ENCODE data around the gene DLGAP5. TPM values are rescaled to one million over a fixed set of nuclear protein-coding genes. Genes with fewer than 3 reads are reported as not detected.

Gene DLGAP5
- polyA plus RNA-seq, 1 donor from 2014 or later = 2.0 TPM

DNA sequence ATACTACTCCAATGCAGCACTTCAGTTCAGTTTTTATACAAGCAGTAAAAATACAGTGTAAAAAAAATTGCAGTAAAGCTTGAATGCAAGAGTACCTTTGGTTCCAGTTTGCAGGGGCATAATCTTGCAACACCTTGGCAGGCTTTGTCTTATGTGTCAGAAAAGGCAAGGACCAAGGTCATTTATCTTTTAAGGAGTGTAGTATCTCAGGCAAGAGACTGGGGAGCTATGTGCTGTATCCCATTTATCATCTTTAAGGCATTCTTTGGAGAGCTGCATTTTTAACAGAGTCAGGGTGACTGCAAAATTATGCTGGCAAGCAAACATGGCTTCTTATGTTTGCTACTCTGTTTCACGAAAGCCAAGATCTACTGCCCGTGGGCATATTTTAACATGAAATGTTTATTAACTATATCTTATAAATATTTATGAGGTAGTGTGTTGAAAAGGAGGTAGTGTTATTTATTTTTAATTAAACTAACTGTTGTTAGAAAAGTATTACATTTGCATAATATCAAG is 14.8 kb upstream of the DLGAP5 start:
- H3K27me3 ChIP-seq (ENCODE audit: insufficient read depth, low read depth, low read length) = no peaks in the 10 kb centered on the region
- no peak overlapping the region for H3K4me2 ChIP-seq (ENCODE audit: low read length)
- no peak overlapping the region for H2AFZ ChIP-seq (ENCODE audit: low read depth, low read length)
- TF ChIP-seq EZH2 (IDR thresholded peaks at IDR 0.05; ENCODE audit: borderline replicate concordance, insufficient read depth, low read length, poor library complexity, severe bottlenecking) = no peak
- TF ChIP-seq EP300 (conservative IDR thresholded peaks at IDR 0.05; ENCODE audit: poor library complexity, severe bottlenecking) = no peak
- no peak for TF ChIP-seq POLR2AphosphoS5 (IDR thresholded peaks at IDR 0.05)
- TF ChIP-seq, protein P1, sequence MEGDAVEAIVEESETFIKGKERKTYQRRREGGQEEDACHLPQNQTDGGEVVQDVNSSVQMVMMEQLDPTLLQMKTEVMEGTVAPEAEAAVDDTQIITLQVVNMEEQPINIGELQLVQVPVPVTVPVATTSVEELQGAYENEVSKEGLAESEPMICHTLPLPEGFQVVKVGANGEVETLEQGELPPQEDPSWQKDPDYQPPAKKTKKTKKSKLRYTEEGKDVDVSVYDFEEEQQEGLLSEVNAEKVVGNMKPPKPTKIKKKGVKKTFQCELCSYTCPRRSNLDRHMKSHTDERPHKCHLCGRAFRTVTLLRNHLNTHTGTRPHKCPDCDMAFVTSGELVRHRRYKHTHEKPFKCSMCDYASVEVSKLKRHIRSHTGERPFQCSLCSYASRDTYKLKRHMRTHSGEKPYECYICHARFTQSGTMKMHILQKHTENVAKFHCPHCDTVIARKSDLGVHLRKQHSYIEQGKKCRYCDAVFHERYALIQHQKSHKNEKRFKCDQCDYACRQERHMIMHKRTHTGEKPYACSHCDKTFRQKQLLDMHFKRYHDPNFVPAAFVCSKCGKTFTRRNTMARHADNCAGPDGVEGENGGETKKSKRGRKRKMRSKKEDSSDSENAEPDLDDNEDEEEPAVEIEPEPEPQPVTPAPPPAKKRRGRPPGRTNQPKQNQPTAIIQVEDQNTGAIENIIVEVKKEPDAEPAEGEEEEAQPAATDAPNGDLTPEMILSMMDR (IDR thresholded peaks at IDR 0.05; ENCODE audit: poor library complexity, severe bottlenecking) = no peak
- no peak for TF ChIP-seq MXI1 (conservative IDR thresholded peaks at IDR 0.05; ENCODE audit: poor library complexity, severe bottlenecking)
- no peak for TF ChIP-seq RAD21 (conservative IDR thresholded peaks at IDR 0.05)
- TF ChIP-seq SMC3 (conservative IDR thresholded peaks at IDR 0.05; ENCODE audit: poor library complexity) = no peak
- TF ChIP-seq, protein P2, sequence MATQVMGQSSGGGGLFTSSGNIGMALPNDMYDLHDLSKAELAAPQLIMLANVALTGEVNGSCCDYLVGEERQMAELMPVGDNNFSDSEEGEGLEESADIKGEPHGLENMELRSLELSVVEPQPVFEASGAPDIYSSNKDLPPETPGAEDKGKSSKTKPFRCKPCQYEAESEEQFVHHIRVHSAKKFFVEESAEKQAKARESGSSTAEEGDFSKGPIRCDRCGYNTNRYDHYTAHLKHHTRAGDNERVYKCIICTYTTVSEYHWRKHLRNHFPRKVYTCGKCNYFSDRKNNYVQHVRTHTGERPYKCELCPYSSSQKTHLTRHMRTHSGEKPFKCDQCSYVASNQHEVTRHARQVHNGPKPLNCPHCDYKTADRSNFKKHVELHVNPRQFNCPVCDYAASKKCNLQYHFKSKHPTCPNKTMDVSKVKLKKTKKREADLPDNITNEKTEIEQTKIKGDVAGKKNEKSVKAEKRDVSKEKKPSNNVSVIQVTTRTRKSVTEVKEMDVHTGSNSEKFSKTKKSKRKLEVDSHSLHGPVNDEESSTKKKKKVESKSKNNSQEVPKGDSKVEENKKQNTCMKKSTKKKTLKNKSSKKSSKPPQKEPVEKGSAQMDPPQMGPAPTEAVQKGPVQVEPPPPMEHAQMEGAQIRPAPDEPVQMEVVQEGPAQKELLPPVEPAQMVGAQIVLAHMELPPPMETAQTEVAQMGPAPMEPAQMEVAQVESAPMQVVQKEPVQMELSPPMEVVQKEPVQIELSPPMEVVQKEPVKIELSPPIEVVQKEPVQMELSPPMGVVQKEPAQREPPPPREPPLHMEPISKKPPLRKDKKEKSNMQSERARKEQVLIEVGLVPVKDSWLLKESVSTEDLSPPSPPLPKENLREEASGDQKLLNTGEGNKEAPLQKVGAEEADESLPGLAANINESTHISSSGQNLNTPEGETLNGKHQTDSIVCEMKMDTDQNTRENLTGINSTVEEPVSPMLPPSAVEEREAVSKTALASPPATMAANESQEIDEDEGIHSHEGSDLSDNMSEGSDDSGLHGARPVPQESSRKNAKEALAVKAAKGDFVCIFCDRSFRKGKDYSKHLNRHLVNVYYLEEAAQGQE (IDR thresholded peaks at IDR 0.05; ENCODE audit: borderline replicate concordance) = no peak
- TF ChIP-seq TAF1 (IDR thresholded peaks at IDR 0.05; ENCODE audit: low read depth) = no peak
- H3K27ac ChIP-seq (ENCODE audit: low read length) = no peak overlapping the region
- H4K20me1 ChIP-seq (ENCODE audit: insufficient read depth) = no peaks in the 10 kb centered on the region
- no peaks in the 10 kb centered on the region for H3K9me3 ChIP-seq (ENCODE audit: low read length)
- H3F3A ChIP-seq (ENCODE audit: insufficient read depth, low read length, poor library complexity, severe bottlenecking) = no peaks in the 10 kb centered on the region
- H3K9ac ChIP-seq (ENCODE audit: low read length) = no peak overlapping the region
- no peak overlapping the region for H3K4me3 ChIP-seq (ENCODE audit: low read length)
- no peaks in the 10 kb centered on the region for H3K36me3 ChIP-seq (ENCODE audit: insufficient read depth, low read length)
- no peaks in the 10 kb centered on the region for H3K79me2 ChIP-seq (replicated peaks; ENCODE audit: insufficient read depth, low read length)
- no peaks in the 10 kb centered on the region for H3K9me2 ChIP-seq (ENCODE audit: insufficient read depth, low read length)

DNA sequence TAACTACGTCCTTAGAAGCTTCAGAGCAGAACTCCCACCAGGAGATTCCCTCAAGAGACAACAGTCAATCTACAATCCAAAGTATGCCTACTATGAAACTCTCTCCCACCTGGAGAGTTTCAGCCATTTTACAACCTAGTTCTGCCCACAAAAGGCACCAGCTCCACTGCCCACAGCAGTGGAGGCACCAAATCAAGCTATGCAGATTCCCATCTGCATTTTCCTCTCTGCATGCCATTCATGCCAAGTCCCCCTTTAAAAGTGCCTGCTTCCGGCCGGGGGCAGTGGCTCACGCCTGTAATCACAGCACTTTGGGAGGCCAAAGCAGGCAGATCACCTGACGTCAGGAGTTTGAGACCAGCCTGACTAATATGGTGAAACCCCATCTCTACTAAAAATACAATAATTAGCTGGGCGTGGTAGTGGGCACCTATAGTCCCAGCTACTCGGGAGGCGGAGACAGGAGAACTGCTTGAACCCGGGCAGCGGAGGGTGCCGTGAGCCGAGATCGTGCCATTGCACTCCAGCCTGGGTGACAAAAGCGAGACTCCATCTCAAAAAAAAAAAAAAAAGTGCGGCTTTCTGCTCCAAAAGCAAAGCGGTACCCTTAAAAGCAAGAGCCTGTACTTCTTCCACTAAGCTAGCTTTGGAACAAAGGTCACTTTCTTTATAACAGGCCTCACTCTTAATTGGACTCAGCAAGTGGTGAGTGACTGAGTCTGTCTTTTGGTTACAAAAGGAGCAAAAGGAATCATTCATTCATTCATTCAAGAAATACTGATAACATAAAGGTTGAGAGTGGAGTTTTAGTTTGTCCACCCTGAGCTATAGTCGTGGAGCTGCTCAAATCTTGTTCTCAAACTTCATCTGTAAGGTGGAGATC is 10.1 kb upstream of the DLGAP5 start:
- Histone ChIP-seq H3K9ac (ENCODE audit: low read length) (no peak overlapping the region), H3K9me3 (ENCODE audit: low read length) (no peaks in the 10 kb centered on the region), H3K9me2 (ENCODE audit: insufficient read depth, low read length) (no peaks in the 10 kb centered on the region), H3K79me2 (replicated peaks; ENCODE audit: insufficient read depth, low read length) (no peaks in the 10 kb centered on the region), H2AFZ (ENCODE audit: low read depth, low read length) (no peak overlapping the region), H3F3A (ENCODE audit: insufficient read depth, low read length, poor library complexity, severe bottlenecking) (no peaks in the 10 kb centered on the region), H3K4me2 (ENCODE audit: low read length) (no peak overlapping the region), H3K27me3 (ENCODE audit: insufficient read depth, low read depth, low read length) (no peaks in the 10 kb centered on the region), H3K27ac (ENCODE audit: low read length) (no peak overlapping the region), H3K36me3 (ENCODE audit: insufficient read depth, low read length) (no peaks in the 10 kb centered on the region), H3K4me3 (ENCODE audit: low read length) (no peak overlapping the region), H4K20me1 (ENCODE audit: insufficient read depth) (no peaks in the 10 kb centered on the region)
- TF ChIP-seq, protein P1 (IDR thresholded peaks at IDR 0.05; ENCODE audit: poor library complexity, severe bottlenecking) = no peak
- TF ChIP-seq EP300 (conservative IDR thresholded peaks at IDR 0.05; ENCODE audit: poor library complexity, severe bottlenecking) (no peak), TAF1 (IDR thresholded peaks at IDR 0.05; ENCODE audit: low read depth) (no peak), SMC3 (conservative IDR thresholded peaks at IDR 0.05; ENCODE audit: poor library complexity) (no peak), RAD21 (conservative IDR thresholded peaks at IDR 0.05) (no peak), EZH2 (IDR thresholded peaks at IDR 0.05; ENCODE audit: borderline replicate concordance, insufficient read depth, low read length, poor library complexity, severe bottlenecking) (no peak), POLR2AphosphoS5 (IDR thresholded peaks at IDR 0.05) (no peak), MXI1 (conservative IDR thresholded peaks at IDR 0.05; ENCODE audit: poor library complexity, severe bottlenecking) (no peak)
- TF ChIP-seq, protein P2 (IDR thresholded peaks at IDR 0.05; ENCODE audit: borderline replicate concordance) = no peak
